GM12874 (cell line): Measurements from ENCODE around the gene VEPH1.

Source experiments
- CTCF ChIP-seq: IDR thresholded peaks from 2 replicates; pipeline ENCODE4 v1.5.1; 2011; ENCODE audit warnings: low read depth, mild to moderate bottlenecking, control low read depth, low read length, moderate library complexity; ENCODE audit not compliant: insufficient read depth

VEPH1 gene

GRCh38 chr3:157531301-157531660 lies 28.1 kb upstream of the VEPH1 start:
- TF ChIP-seq CTCF, result no peak

- no peak for TF ChIP-seq CTCF
Measured at GRCh38 chr3:157530637-157531300, 27.6 kb upstream of the VEPH1 start.

GRCh38 chr3:157529751-157530150 lies 26.5 kb upstream of the VEPH1 start:
- TF ChIP-seq CTCF, result no peak

GRCh38 chr3:157529085-157529484 lies 25.9 kb upstream of the VEPH1 start:
- TF ChIP-seq CTCF, result no peak

GRCh38 chr3:157527131-157527881 lies 24.1 kb upstream of the VEPH1 start:
- TF ChIP-seq CTCF, result no peak

- no peak for TF ChIP-seq CTCF
Measured at GRCh38 chr3:157526036-157526435, 22.8 kb upstream of the VEPH1 start.

GRCh38 chr3:157523814-157524213 lies 20.6 kb upstream of the VEPH1 start:
- no peak for TF ChIP-seq CTCF
